SKM-1 treated with dmso at 0.1 percent for 144 hours (cell line): Measurements from ENCODE around the gene COL4A1.

Experiments used
- DNase-seq: peaks from one replicate; lab custom pipeline; 2025; ENCODE audit not compliant: unreplicated experiment; lab: John Stamatoyannopoulos, UW

Gene COL4A1

DNA sequence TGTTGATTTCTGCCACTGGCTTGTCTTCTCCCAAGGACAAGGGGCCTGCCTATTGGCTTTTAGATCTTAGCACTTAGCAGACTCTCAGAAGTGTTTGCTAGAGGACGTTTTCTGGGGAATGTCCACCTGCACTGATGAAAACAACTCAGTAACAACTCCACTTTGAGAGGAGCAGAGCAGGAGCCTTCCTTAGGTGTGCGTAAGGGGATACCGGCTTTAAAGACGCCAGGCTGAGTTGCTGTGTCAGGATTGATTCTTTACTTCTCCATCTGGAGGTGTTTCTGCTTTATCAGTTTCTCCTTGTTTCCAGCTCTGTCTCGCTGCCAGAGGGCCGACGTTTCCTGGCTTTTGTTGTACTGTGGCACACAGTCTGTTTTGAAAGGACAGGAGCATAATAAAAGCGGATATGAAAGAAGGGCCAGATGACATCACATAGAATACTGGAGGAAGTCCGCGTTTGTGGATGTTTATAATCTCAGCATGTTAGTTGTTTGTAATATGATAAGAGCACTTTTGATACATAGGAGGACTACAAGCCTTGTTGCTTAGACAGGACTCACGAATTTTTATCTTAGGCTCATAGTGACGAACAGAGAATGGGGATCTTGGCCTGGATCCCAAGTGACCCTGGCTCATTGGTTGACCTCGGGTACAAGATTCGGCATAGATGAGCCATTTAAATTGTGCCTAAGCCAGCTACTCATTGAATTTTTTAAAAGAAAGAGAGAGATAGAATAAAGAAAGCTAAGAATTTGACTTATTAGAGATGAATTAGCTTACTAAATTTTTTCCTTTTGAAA lies 34.7 kb upstream of the COL4A1 start:
- no peak for DNase-seq

DNA sequence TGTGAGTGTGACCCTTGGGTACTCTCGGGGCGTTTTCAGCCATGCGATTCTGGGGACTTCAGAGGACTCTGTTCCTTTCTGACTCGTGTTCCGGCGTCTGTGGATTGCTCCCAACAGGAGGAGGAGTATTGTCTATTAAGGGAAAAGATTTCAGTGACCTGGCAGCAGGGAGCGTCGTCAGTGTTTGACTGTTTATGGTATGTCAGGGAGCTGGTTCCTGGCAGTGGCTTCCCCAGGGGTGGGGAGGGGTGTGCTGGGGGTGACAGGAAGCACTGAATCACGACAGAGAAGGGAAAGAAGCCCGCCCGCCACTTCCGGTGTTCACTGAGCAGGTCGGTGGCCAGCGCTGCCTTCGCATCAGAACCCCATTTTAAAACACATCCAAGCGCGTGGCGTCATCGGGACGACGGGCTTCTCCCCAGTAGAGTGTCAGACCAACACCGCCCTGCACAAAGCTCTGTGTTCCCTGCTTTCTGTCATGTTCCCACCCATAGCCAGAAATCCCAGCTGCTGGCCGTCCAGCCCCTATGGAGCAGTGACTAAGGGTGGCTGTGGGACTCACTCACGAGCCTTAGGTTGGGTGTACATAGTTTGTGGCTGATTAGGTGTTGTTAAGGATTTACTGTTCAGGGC lies 34.0 kb upstream of the COL4A1 start:
- no peak for DNase-seq

DNA sequence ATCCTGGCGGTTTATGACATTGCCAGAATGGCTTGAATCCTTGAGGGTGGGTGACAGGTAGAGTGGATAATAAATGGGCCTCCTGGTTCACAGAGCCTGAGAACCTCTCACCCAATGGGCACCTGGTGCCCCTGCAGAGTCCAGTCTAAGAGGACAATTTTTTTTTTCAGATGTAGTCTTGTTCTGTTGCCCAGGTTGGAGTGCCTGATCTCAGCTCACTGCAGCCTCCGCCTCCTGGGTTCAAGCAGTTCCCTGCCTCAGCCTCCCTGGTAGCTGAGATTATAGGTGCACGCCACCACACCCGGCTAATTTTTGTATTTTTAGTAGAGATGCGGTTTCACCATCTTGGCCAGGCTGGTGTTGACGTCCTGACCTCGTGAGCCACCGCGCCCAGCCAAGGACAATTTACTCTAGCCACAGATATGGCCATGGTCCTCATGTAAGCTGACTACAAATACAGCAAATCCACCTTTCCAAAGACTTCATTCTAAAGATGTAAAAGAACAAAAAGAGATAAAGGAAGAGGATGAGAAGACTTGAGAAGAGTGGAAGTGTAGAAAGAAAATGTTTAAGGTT lies 33.1 kb upstream of the COL4A1 start:
- DNase-seq, result no peak

DNA sequence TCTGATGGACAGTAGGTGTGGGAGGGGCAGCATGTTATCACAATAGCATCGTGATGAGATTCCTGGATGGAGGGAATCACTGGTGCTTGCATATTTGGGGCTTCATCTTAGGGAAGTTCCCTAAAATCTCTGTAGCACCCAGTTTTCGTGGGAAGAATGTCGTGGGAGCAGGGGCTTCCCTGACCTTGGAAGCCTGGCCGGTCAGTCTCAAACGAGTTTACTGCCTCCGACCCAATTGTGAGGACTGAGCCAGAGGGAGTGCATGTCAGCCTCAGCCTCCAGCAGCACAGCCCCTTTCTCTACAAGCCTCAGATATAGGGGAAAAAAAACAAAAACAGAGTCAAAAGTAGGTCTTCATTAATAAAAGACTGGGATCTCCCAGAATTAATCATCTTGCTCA lies 32.3 kb upstream of the COL4A1 start:
- DNase-seq, result no peak

DNA sequence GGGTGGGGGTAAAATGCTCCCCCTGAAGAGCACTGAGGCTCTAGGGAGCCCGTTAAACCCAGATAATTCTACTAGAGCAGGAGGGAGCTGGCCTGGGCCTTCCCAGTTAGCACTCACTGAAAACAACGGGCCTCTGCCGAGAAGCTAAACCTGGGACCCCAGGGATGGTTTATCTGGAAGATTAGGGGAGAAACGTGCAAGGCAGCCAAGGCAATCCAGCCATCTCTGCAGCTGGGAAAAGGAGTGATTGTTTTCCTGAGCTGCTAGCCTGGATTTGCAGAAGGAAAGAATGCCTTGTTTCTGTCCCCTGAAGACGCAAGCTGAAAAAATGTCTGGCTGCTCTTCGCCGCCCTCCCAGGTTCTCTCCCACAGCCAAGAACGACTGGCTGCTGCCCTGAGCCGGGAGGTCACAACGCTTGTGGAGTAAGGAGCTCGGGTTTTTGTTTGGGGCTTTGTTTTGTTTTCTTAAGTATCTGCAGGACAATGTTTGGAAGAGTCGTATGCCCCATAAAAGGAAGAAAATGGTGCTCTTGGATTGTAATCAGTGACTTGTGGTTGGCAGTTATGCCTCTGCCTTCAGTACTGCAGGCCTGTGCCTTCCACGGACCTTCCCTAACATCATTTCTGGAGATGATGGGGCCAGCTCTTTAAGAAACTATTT lies 31.6 kb upstream of the COL4A1 start:
- DNase-seq, result no peak

DNA sequence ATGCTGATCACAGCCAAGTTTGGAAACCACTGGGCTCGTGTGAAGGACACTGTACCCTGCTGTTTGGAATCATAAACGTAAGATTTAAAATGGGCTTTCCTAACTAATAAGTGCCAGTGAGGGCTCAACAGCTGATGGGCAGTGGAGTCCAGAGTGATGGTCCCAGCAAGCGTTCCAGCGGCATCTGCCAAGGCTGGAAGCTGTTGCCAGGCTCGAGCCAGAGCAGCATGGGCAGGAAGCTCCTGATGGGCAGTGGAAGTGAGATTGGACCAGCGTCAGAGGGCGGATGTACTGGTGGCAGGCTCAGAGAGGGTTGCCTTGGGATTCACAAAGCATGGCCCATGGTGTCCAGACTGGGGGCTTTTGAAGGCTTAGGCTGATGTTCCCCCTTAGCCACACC lies 30.3 kb upstream of the COL4A1 start:
- DNase-seq, result no peak

DNA sequence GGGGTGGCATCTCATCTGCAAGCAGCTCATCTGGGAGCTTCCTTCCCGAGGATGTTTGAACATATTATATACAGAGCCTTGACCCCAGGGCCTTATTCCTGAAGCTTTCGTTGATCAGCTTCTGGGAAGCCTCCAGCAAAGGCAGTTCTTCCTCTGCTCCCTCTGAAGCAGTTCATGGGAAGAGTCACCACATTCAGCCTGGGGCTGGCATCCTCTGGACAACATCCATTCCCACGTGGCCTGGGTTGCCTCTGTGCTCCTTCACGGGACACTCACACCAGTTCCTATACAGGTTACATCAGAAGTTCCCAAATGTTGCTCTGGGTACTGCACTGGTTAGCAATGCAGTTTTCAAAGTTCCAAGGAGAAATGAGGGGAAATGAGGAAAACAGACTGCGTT lies 29.7 kb upstream of the COL4A1 start:
- DNase-seq, result no peak

DNA sequence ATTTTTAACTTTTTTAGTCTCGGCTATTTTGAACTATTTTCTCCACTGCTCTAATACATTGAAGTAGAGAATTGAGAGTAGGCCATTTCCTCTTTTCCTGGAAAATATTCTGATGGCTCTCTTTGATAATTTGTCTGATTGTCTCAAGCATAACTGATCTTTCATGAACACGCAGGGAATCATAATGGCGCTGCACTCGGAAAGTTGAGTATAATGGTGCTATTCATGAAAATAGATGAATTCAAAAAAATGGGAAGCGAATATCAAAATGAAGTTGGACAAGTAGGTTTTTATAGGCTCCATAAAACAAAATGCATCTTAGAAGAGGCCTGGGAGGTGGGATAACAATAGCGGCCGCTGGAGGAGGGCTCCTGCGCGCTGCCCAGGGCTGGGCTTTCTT lies 29.2 kb upstream of the COL4A1 start:
- no peak for DNase-seq

DNA sequence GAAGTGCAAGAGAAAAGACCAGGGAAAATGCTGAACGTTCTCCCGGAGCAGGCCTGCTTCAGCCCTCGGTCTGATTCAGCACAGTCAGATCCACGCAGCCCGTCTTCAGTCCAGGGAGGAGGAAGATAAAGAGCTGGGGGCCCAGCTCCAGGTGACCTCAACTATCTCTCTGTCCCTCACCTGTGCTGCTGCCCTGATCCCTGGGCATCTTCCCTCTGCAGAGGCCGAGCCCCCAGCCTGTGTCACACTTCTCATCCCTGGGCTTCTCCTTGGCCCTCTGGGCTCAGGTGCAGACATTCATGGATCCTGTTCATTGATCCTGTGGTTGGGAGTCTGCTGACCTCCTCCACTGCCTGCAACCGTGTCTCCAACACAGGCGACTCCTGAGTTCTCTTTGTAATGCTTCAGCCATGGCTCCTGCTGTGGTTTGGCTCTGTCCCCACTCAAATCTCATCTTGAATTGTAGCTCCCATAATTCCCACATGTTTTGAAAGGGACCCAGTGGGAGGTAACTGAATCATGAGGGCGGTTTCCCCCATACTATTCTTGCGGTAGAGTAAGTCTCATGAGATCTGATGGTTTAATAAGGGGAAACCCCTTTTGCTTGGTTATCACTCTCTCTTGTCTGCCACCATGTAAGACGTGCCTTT lies 28.0 kb upstream of the COL4A1 start:
- DNase-seq, result no peak

DNA sequence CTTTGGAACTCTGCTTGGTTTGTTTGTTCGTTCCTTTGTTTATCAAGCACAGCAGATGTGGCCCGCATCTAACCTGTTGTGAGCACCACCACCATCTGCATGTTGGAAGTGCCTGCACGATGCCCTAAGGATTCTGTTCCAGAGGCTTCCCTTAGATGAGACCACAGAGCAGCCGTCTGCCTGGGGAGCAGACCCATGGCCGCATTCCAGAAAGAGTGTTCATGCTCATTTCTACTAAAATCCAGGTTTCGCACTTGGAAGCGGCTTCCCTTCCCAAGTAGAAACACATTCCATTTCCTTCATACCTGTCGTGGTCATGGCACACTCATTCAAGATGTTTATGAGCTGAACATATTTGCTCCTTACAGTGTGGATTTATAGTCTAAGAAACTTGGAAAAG lies 27.3 kb upstream of the COL4A1 start:
- no peak for DNase-seq

DNA sequence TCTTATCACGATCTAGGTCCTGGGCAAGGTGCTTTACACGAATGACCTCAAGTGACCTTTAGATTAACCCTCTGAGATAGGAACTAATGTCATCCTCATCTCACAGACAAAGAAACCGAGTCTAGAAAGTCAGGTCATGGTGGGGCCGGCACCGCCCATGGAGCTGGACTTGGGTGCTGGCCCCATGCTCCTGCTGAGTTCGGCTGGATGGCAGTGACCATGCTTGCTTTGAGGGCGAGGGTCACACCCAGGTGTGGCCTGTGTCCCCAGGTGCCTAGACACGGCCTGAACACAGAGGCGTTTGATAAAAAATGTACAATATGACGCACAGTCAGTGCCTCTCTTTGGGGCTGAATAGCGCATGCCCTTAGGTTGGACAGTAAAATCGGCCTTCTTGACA lies 26.9 kb upstream of the COL4A1 start:
- DNase-seq, result no peak

DNA sequence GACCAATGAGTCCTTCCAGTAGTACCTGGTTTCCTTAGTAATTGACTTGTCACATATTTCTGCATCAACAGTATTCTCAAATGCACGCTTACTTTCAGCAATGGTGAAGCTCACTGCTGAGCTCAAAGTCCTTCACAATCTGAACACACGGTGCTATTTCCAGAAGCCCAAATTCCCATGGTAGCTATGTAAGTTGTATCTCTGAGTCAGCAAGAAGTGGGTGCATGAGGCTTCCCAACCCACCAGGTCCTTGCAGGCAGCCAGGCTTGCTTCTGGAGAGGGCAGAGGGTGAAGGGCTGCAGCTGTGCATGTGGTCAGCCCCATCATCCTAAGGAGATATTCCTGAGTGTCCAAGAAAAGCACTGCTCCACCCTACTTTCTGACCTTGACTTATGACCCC lies 25.8 kb upstream of the COL4A1 start:
- no peak for DNase-seq

DNA sequence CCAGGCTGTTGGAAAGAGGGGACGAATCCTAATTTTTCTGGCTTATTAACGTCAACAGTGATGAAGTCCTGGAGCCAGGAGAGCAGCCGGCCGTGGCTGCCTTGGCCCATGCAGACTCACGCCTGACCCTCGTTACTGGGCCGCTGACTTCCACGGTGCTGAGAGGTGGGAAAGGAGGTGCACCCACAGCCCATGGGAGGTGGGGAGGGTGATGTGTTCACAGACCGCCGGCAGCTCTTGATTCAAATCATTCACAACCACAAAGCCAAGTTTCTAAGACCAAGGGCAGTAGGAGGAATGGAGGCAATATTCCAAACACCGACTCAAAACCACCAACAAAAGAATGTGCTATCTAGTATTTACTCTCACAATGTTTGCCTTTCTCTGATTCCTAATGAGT lies 24.4 kb upstream of the COL4A1 start:
- DNase-seq, result no peak

DNA sequence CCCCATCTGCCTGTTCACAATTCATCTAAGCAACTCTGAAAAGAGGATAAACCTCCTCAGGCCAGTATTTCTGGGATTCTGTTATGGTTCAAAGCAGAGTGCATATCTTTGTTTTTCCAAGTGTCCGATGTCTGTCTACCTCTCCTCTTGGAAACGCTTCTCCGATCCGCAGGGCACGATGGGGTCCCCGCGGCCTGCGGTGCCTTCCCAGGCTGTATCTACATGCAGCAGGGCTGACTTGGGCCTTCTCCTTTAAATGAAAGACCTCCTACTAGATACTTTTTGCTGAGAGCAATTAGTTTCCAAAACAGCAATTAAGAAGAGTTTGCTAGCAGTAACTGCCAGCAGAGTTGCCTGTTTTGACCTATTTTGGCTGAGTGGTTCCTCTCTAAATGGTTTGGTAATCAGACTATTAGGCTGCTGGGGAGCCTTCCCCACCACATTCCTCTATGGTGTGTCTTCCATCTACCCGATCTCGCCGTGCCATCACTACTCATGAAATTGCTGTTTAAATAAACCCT lies 23.6 kb upstream of the COL4A1 start:
- DNase-seq, result no peak

DNA sequence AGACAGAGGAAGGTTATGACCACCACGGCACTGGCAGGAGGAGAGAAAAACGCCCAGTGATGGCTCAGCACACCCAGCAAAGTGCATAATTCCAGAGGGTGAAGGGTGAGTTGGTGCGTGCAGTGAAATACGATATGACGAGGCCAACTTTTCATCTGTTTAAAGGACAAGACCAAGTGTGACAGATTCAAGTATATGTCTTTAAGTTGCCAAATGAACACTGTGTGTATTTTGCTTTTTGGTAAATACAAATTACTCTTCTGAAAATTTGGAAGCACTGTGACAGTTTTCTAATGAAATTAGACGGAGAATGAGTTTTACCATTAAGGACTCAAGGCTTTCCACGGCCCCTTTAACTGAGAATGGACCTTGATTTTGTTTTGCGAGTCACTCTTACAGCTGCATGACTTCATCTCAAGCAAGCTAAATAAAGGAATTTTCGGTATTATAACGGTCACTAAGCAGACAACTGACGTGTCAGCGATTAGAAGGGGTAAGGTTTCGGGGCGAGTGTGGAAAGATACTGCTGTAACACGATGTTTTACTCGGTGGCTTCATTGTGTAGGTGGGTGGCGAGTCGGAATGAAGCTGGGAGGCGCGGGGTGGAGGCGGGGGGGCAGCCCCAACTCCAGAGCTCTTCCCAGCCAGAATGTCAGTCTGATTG lies 23.0 kb upstream of the COL4A1 start:
- DNase-seq, result no peak

DNA sequence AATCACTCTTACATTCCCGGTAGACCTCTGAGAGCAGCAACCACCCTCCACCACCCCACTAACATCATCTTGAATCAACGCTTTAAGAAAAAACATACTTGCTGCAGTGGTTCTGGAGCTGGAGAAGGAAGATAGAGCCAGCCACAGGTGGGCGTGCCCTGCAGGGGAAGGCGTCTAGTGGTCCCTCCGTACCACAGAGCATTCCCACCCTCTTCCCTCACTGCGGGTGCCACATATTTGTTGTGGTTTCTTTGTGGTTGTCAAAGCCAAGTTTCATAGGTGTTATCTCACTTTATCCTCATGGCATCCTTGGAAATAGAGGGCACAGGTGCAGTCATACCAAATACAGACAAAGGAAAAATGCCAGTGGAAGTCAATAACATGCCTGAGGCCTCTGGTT lies 22.3 kb upstream of the COL4A1 start:
- DNase-seq, result no peak

DNA sequence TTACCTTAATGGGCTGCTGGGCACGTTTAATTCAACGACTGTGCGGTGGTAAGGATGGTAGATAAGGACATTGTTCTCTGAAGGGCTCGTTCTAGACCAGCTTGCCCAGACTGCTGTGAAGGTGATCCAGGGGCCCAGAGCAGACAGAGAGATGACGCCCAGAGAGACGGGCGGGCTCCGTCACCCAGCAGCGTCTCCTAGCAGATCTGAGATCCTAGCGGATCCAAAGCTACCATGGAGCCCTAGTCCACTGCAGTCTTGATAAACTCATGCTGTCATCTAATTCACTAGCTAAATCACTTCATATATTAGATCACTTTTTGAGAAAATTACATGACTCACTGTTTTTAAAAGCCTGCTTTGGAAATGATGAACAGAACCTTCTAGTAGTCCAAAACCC lies 21.6 kb upstream of the COL4A1 start:
- no peak for DNase-seq

DNA sequence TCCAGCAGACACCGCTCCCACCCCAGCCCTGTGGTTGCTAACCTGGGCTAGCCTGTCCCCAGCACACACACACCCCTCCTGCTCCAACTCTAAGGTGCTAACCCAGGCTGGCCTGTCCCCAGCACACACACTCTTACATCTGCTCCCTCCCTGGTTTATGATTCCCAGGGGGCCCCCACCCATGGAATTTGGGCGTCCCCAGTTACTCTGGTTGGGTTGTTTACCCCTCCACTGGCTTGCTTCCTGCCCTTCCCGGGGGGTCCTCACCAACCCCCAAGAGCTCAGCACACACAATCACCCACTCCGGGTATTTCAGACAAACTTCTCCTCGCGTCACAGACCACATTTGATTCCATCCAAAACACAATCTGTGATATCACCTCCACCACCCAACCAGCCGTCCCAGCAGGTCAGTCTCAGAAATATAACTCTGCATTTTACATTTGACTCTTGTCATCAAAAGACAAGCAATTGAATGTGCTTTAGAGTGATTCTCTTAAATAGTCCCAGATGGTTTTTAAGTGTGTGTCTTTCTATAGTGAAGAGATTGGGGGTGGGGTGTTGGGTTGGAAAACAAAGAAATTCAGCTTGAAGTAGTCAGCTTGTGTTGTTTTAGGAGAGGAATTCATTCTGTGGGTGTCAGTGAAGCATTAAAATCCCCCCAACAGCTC lies 20.2 kb upstream of the COL4A1 start:
- no peak for DNase-seq

DNA sequence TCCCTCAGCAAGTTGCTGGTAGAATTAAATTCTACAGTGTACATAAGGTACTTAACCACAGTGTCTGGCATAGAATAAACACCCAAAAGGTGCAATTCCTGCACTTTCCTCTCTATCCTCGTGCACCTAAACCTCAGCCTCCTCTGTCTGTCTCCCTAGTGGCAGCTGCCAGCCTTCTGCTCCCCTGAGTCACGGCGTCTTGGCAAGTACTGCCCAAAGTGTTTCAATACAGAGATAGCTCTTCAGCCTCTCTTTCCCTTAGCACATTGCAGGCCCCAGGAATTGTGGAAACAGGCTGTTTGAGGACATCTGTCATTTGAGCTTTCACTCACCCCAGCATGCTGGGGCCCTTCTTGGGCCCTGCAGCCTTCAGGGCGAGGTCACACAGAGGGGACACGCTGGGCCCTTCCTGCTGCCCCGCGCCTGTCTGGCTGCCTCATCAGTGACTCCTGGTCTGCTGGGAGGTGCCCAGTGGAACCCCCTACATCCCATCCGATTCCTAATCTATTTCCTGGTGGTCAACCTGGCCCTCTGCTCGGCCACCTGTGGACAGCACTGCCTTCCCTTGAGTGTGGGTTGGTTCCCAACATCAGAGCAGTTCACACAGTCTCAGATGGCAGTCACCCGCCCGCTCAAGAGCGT lies 19.4 kb upstream of the COL4A1 start:
- DNase-seq, result no peak
